HCT116 (cell line): ENCODE measurements around the gene HCLS1.

Source experiments
- ATF3 ChIP-seq: IDR thresholded peaks from 2 replicates; pipeline ENCODE4 v1.6.1; 2012
- CEBPB ChIP-seq: IDR thresholded peaks from 2 replicates; pipeline ENCODE4 v1.6.1; 2012; ENCODE audit warnings: low read depth
- CTCF ChIP-seq, 3 experiments: fragments of 200-600 bp in 1 of 3; sonication (generic) in 1 of 3; IDR thresholded peaks in 2 of 3; conservative IDR thresholded peaks in 1 of 3; 2 replicates each; pipeline ENCODE4 v1.5.1; 2012 to 2017; ENCODE audit warnings: low read depth in 2 of 3, low read length in 2 of 3, antibody characterized with exemption in 1 of 3, borderline replicate concordance in 1 of 3, control low read depth in 1 of 3, mild to moderate bottlenecking in 1 of 3, mixed read lengths in 1 of 3, mixed run types in 1 of 3, moderate library complexity in 1 of 3; ENCODE audit not compliant: insufficient read depth in 1 of 3
- EZH2 ChIP-seq: fragments of 200-600 bp; sonication (generic); IDR thresholded peaks from 2 replicates; pipeline ENCODE4 v1.6.1; 2017; ENCODE audit warnings: antibody characterized with exemption, mixed run types
- EZH2phosphoT487 ChIP-seq: fragments of 200-600 bp; IDR thresholded peaks from 2 replicates; pipeline ENCODE4 v1.6.1; 2018; ENCODE audit warnings: antibody characterized with exemption, borderline replicate concordance
- FOSL1 ChIP-seq: IDR thresholded peaks from 2 replicates; pipeline ENCODE4 v1.6.1; 2012; ENCODE audit warnings: low read depth
- JUND ChIP-seq: IDR thresholded peaks from 2 replicates; pipeline ENCODE4 v1.6.1; 2012
- MAX ChIP-seq: IDR thresholded peaks from 2 replicates; pipeline ENCODE4 v1.6.1; 2012
- POLR2A ChIP-seq: IDR thresholded peaks from 2 replicates; pipeline ENCODE4 v1.7.0; 2011; ENCODE audit warnings: borderline replicate concordance; ENCODE audit not compliant: insufficient read depth, insufficient read length; ENCODE audit errors: extremely low read depth
- POLR2AphosphoS5 ChIP-seq: IDR thresholded peaks from 2 replicates; pipeline ENCODE4 v1.6.1; 2011; ENCODE audit warnings: mild to moderate bottlenecking, low read depth, low read length, moderate library complexity
- RAD21 ChIP-seq: IDR thresholded peaks from 2 replicates; pipeline ENCODE4 v1.6.1; 2012; ENCODE audit warnings: low read depth, mild to moderate bottlenecking
- REST ChIP-seq: IDR thresholded peaks from 2 replicates; pipeline ENCODE4 v1.6.1; 2012; ENCODE audit warnings: low read depth
- SP1 ChIP-seq: IDR thresholded peaks from 2 replicates; pipeline ENCODE4 v1.6.1; 2012; ENCODE audit warnings: low read depth
- ZNF274 ChIP-seq: fragments of 200-500 bp; sonication (Bioruptor generic); IDR thresholded peaks from 2 replicates; pipeline ENCODE4 v1.6.1; 2014; ENCODE audit warnings: mild to moderate bottlenecking, low read depth, low read length, inconsistent platforms

- TF ChIP-seq MAX (no peak), POLR2AphosphoS5 (no peak), ZNF274 (no peak), CTCF (IDR thresholded peaks at IDR 0.05 in 2 of 3, conservative IDR thresholded peaks at IDR 0.05 in 1 of 3; ENCODE audit: borderline replicate concordance in 1 of 3, insufficient read depth in 1 of 3, low read depth in 2 of 3, low read length in 2 of 3) (no peak), POLR2A (no peak), EZH2phosphoT487 (no peak), SP1 (no peak), CEBPB (no peak), FOSL1 (no peak), EZH2 (no peak), JUND (no peak), RAD21 (no peak), REST (no peak), ATF3 (no peak)
These were observed 6.0 kb downstream of the HCLS1 start for GRCh38 chr3:121654493-121655385.
